ENCODE results near the gene PLAAT5. TPM values are rescaled to one million over a fixed set of nuclear protein-coding genes. Genes with fewer than 3 reads are reported as not detected.

The PLAAT5 gene, protein sequence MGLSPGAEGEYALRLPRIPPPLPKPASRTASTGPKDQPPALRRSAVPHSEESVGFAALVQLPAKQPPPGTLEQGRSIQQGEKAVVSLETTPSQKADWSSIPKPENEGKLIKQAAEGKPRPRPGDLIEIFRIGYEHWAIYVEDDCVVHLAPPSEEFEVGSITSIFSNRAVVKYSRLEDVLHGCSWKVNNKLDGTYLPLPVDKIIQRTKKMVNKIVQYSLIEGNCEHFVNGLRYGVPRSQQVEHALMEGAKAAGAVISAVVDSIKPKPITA
- total RNA-seq = not detected in 2 replicates

DNA sequence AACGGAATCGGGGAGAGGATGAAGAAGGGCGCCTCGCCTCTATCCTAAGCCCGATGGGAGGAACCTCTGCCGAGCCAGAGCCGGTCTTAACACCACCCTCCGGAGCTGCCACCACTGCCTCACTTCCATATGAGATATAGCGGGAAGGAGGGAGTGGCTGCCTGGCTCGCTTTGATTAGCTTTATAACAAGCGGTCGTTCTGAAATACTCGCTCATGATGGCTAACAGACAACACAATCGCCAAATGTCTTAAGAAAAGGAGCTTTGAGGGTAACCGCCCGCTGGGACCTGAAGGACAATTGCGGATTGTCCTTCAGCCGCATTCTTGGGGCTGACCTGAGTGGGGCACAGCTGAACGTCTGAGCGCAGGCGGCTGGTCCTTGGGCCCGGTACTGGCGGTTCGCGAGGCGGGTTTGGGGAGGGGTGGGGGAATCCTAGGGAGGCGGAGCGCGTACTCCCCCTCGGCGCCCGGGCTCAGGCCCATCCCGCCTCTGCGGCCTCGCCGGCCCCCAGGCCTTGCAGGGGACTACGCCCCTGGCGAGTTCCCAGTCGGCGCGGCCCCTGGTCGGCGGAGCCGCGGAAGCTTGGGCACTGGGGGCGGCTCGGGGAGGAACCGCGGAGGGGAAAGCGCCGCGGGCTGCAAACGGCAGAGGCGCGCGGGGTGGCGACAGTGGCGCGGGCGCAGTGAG, at the start of gene PLAAT5:
PLAAT5 (minus strand) TSS at position 617 of the 689 bp plus-strand sequence; CDS start at position 484, 133 bp downstream.

DNA sequence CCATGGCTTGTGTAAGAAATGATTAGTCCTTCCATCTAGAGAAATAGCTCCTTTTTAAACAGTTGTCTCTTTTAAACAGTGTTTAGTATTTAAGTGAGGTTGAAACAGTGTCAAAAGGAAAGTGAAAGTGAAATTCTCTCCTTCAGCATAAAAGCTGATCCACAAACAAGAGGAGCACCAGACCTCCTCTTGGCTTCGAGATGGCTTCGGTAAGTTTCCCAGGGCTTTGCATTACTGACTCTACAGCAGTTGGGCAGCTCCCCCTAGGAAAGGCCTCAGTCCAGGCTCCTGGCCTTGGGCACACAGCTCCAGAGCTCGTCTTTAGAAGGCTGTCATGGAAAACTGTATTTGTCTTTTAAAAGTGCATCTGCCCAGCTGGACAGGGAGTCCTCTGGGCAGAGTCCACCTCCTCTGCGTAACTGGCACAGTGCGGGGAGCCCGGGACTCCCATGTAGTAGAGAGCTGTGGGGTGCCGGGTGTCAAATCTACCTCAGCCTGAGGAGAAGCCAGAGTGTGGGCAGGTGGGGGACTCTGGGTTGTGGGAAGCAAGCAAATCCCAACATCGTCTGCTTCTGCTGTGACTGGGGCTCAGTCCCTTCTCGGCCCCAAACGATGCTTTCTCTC, 45.8 kb upstream of the PLAAT5 start, which contains the start of gene PLAAT4:
PLAAT4 (plus strand) TSS at position 140 of the 624 bp plus-strand sequence; CDS start at position 201, 61 bp downstream.

DNA sequence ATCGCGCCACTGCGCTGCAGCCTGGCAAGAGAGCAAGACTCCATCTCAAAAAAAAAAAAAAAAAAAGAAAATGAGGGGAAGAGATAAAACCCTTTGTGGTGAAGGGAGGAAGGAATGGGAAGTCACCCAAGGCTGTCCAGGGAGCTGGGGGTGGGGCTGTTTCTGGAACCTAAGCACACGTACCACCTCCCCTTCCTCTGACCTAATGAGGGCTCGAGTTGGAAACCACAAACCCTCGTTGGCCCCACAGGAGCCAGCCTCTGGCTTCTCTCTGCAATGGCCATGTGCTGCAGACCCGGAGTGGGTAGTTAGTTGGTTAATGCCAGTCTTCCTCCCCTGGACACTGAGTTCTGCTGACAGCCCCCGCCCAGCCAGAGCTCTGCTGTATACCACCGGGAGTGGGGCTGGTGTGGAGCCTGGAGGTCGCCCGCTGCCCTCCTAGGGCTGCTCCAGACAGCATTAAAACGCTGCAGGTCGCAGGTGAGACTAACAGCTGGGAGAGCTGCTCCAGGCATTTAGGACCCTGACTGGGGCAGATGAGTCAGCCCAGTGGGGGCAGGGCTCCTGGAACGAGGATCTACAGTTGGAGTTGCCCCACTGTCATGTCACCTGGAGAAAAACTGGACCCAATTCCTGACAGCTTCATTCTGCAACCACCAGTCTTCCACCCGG, 15.0 kb upstream of the PLAAT5 start, which contains the start of gene LGALS12:
LGALS12 (plus strand) TSS at position 228 of the 672 bp plus-strand sequence; CDS start at position 603, 375 bp downstream.

Other genes with a start within 250 kb of the PLAAT5 start
- not detected in 2 replicates for gene SLC22A25, start 247.6 kb downstream of the PLAAT5 start, total RNA-seq
- not detected in 2 replicates for gene SLC22A9, start 121.4 kb downstream of the PLAAT5 start, total RNA-seq
- gene LGALS12, start 14.9 kb upstream of the PLAAT5 start, total RNA-seq = not detected in 2 replicates
- 0.96 and 1.6 TPM in 2 replicates for gene PLAAT4, start 45.6 kb upstream of the PLAAT5 start, total RNA-seq
- gene PLAAT2, start 72.2 kb upstream of the PLAAT5 start, total RNA-seq = not detected in 2 replicates
- 26.1 and 43.1 TPM in 2 replicates for gene PLAAT3, start 123.3 kb upstream of the PLAAT5 start, total RNA-seq
- gene ATL3, start 180.2 kb upstream of the PLAAT5 start, total RNA-seq = 143 and 174 TPM in 2 replicates
- gene RTN3, start 190.3 kb upstream of the PLAAT5 start, total RNA-seq = 87.1 and 102 TPM in 2 replicates

Measured in vein endothelial cell (primary cell).